Head of caudate nucleus (tissue), 42 donors: ENCODE measurements around the gene GCSH.

Experiments used
- DNase-seq, 42 donors: peaks; one replicate each; pipeline versions ENCODE4 v3.0.0 to v3.0.0-alpha.2; 2020 to 2021; ENCODE audit warnings: mixed read lengths in 7 of 42
- intact Hi-C: fragments of 100-400 bp; cut with DNase I; formaldehyde crosslinking; loops from one replicate; pipeline ENCODE4 v1.15.0; 2022

GCSH gene

GRCh38 chr16:81107511-81107910 lies 11.3 kb upstream of the GCSH start:
- intact Hi-C loops = no loop called here
- peak in 1 of 42 donors; percentile 14 for DNase-seq

- DNase-seq = no peak
These were observed 10.8 kb upstream of the GCSH start for GRCh38 chr16:81106826-81107503.

GRCh38 chr16:81105946-81106345 lies 9.8 kb upstream of the GCSH start:
- no peak for DNase-seq
- intact Hi-C loops = no loop called here

More at GRCh38 chr16:81106826-81107503, 10.8 kb upstream of the GCSH start:
- intact Hi-C loops = no loop called here

DNA sequence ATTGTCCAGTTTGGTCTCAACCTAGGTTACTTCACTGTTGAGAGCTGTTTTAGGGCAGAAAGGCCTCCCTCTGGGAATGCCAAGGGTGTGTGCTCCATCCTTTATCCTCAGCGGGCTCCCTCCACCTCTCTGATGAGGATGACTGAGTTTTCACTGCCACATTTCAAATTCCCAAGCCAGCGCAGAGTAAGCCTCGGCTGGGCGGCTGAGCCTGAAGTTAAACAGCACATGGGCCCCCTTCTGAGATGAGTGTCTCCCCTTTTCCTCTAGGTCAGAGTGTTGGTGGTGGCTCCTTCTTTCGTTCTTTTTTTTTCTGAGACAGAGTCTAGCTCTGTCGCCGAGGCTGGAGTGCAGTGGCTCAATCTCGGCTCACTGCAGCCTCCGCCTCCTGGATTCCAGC lies 5.5 kb upstream of the GCSH start:
- intact Hi-C loops = no loop called here
- no peak for DNase-seq

- no peak for DNase-seq
- intact Hi-C loops = loop anchor here (10.0 kb wide), 2 partner anchors 105 to 215 kb away; partner anchors contain the start of gene GAN
These were observed 3.8 kb upstream of the GCSH start for GRCh38 chr16:81099958-81100357.

GRCh38 chr16:81097230-81097629 lies 1.0 kb upstream of the GCSH start:
- no peak for DNase-seq
- intact Hi-C loops = loop anchor here (2.0 to 10.0 kb wide), 3 partner anchors 20 to 218 kb away; partner anchors contain the start of genes C16orf46 and GAN

DNA sequence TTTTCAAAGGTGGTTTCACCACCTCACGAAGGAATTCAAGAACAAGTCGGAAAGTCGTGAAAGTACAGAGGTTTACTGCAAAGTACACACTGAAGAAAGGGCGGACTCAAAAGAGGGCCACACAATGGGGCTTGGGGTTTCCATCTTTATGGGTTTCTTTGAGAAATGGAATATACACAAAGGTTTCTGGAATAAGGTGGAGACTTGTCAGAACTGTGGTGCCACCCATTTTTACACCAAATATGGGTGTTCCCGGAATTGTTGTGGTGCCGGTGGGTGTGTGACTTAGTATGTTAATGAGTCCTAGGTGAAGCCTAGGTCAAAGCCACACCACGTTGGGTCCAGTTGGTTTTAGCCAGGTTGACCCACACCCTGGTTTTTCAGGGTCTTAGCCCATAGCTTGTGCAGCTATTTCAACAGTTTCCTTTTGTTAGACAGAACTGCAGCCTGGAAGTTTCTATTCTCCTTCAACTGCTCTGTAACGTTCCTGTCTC lies 567 bp upstream of the GCSH start:
- intact Hi-C loops = loop anchor here (2.0 to 10.0 kb wide), 3 partner anchors 20 to 218 kb away; partner anchors contain the start of genes C16orf46 and GAN
- DNase-seq = peak in 5 of 42 donors; percentile 2 to 27 (median 22)

- DNase-seq = peak in 1 of 42 donors; percentile 63
- intact Hi-C loops = loop anchor here (10.0 kb wide), 2 partner anchors 109 to 219 kb away; partner anchors contain the start of gene GAN
These were observed 592 bp downstream of the GCSH start for GRCh38 chr16:81095653-81095952.

DNA sequence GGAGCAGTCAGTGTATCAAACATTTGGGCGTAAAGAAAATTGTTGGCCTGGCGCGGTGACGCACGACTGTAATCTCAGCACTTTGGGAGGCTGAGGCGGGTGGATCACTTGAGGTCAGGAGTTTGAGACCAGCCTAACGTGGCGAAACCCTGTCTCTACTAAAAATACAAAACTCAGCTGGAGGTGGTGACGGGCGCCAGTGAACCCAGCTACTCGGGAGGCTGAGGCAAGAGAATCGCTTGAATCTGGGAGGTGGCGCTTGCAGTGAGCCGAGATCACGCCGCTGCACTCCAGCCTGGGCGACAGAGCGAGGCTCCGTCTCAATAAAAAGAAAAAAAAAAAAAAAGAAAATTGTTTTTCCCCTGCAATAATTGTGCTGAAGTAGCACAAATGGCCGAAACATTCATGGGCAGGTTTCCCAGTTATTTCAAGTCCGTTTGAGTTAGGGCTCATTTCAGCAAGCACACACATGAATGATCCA lies 1.4 kb downstream of the GCSH start:
- peak in 1 of 42 donors; percentile 11 for DNase-seq
- intact Hi-C loops = loop anchor here (10.0 kb wide), 2 partner anchors 110 to 220 kb away; partner anchors contain the start of gene GAN

DNA sequence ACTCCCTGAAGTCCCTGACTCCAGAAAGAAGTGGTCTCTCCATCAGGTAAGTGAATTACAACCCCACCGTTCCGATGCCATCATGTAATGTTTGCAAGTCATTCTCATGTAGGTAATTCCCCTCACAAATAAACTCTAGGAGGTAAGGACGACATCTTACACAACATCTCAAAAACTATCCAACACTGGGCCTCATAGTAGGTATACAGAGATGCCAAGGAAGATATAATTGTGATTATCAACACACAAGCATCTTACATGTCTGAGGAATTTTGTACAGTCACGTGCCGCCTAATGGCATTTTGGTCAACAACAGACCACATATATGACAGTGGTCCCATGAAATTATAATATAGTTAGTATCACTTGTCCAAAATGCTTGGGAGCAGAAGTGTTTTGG lies 7.4 kb downstream of the GCSH start:
- intact Hi-C loops = no loop called here

GRCh38 chr16:81081014-81081413 lies 15.2 kb downstream of the GCSH start:
- DNase-seq = no peak
- intact Hi-C loops = no loop called here

More for the DNA sequence above, 7.4 kb downstream of the GCSH start:
- no peak for DNase-seq

- DNase-seq = no peak
- intact Hi-C loops = no loop called here
These were observed 16.0 kb downstream of the GCSH start for GRCh38 chr16:81080233-81080632.

DNA sequence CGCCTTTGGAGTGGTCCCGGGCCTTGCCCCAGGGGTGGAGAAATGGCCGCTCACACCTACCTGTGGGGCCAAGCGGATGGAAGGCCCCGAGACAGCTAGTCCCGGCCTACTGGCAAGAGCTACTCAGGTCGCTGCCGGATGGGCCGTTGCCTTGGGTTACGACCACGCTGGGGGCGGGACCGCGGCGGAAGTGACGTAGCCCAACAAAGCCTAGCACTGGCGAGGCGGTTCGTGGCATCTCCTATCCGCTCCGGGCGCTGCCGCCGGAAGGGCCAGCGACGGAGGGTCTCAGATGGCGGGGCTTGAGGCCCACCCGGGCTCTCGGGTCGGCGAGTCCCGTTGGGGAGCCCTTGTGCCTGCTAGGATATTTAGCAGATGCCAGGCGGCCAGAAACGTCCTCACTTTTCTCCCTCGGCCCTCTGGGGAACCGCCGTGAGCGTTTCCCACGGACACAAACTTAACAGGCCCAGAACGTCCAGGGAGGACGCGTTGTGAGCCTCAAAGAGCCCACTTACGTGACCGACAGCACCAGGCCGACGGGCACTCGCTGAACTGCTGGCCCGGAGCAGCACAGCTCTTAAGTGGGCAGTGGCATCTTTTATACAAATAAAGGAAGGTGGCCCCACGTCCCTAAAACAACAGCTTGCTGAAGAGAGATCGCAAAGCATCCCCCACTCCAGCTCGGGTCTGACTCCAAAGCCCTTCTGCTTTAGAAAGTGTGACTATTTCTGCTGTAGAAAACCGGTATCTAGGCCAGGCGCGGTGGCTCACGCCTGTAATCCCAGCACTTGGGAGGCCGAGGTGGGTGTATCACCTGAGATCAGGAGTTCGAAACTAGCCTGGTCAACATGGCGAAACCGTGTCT lies 18.9 kb downstream of the GCSH start, which contains the start of gene C16orf46:
Gene C16orf46 (minus strand): TSS at position 163 of the 865 bp plus-strand sequence. CDS start 13,283 bp downstream, outside the sequence.
- intact Hi-C loops = loop anchor here (2.0 to 10.0 kb wide), 3 partner anchors 19 to 73 kb away; partner anchors contain the start of genes ATMIN, CENPN, CMC2 and GCSH
- peak; percentile 97 to 100 (median 99) for DNase-seq

- intact Hi-C loops = loop anchor here (2.0 to 10.0 kb wide), 3 partner anchors 20 to 72 kb away; partner anchors contain the start of genes ATMIN, CENPN, CMC2 and GCSH
- peak; percentile 80 to 96 (median 92) for DNase-seq
These were observed 19.6 kb downstream of the GCSH start for GRCh38 chr16:81076566-81077075.

DNA sequence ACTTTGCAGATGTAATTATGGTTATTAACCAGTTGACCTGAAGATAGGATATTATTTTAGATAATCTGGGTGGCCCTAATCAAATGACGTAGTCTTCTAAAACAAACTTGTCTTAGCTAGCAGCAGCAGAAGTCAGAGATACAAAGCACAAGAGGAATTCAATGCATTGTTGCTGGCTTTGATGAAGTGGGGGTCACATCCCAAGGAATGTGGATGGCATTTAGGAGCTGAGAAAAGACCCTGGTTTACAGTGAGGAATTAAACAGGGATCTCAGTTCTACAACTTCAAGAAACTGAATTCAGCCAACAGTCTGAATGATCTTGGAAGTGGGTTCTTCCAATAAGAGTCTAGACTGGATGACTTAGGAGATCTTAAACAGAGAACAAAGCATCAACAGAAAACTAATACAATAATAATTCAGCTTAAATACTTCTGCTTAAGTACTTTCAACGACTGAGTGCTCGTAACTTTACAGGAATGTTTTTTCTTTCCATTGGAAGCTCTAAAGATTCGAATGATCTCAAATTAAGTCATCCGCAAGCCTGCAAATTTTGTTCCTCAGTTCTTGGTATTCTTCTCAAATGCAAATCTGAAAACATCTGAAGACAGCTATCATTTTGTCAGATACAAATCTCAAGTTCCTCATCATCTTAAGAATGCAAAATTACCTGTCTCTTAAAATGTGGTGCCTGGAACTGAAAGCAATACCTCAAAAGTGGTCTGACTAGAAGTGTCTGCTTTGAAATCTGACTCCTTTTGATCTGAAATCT lies 22.4 kb downstream of the GCSH start:
- DNase-seq = no peak
- intact Hi-C loops = loop anchor here (10.0 kb wide), 1 partner anchor 69 kb away; the partner anchor contains the start of genes CENPN and CMC2

GRCh38 chr16:81071805-81072204 lies 24.4 kb downstream of the GCSH start:
- intact Hi-C loops = loop anchor here (10.0 kb wide), 1 partner anchor 67 kb away; the partner anchor contains the start of genes CENPN and CMC2
- no peak for DNase-seq

- intact Hi-C loops = loop anchor here (10.0 kb wide), 1 partner anchor 66 kb away; the partner anchor contains the start of genes CENPN and CMC2
- no peak for DNase-seq
These were observed 25.2 kb downstream of the GCSH start for GRCh38 chr16:81070979-81071378.

- DNase-seq = no peak
- intact Hi-C loops = no loop called here
These were observed 27.1 kb downstream of the GCSH start for GRCh38 chr16:81069063-81069462.
